K562 (cell line): Measurements from ENCODE around the gene SYT3. TPM values are rescaled to one million over a fixed set of nuclear protein-coding genes. Genes with fewer than 3 reads are reported as not detected.

ENCODE experiments used
- EP300 ChIP-seq: IDR thresholded peaks from 2 replicates; pipeline ENCODE4 v1.6.1; 2012; ENCODE audit warnings: low read length, improper control_type of control experiment
- ERF ChIP-seq: fragments of 450-650 bp; formaldehyde crosslinking; IDR thresholded peaks from 2 replicates; pipeline ENCODE4 v1.4.0; 2020; ENCODE audit warnings: mild to moderate bottlenecking, mixed read lengths
- FOXM1 ChIP-seq, 2 experiments: fragments of 450-650 bp in 1 of 2; sonication (generic) in 1 of 2; formaldehyde crosslinking in 1 of 2; IDR thresholded peaks; 2 replicates each; pipeline versions ENCODE4 v1.6.1 to v1.9.0; 2017 to 2022; ENCODE audit warnings: low read depth in 2 of 2, mild to moderate bottlenecking in 2 of 2, missing genetic modification reagents in 1 of 2, moderate library complexity in 1 of 2
- HDAC8 ChIP-seq: fragments of 450-650 bp; IDR thresholded peaks from 2 replicates; pipeline ENCODE4 v1.6.1; 2016; ENCODE audit warnings: mild to moderate bottlenecking, missing genetic modification characterization, moderate library complexity, missing compliant biosample characterization
- ID3 ChIP-seq, 2 experiments: fragments of 250-450 bp in 1 of 2; fragments of 450-650 bp in 1 of 2; sonication (Bioruptor Pico) in 1 of 2; IDR thresholded peaks; 2 replicates each; pipeline versions ENCODE4 v1.6.1 to v1.8.0; 2016 to 2021; ENCODE audit warnings: mild to moderate bottlenecking in 2 of 2, moderate library complexity in 2 of 2, missing compliant biosample characterization in 1 of 2, missing genetic modification characterization in 1 of 2
- LCOR ChIP-seq: sonication (generic); formaldehyde crosslinking; IDR thresholded peaks from 2 replicates; pipeline ENCODE4 v1.8.0; 2022; ENCODE audit warnings: mild to moderate bottlenecking, missing genetic modification reagents
- MAFG ChIP-seq: fragments of 450-650 bp; conservative IDR thresholded peaks from 2 replicates; pipeline ENCODE4 v1.6.1; 2016; ENCODE audit warnings: missing genetic modification characterization, missing compliant biosample characterization
- MAFK ChIP-seq: IDR thresholded peaks from 2 replicates; pipeline ENCODE4 v1.6.1; 2011; ENCODE audit warnings: low read length, improper control_type of control experiment
- POLR3A ChIP-seq: IDR thresholded peaks from 2 replicates; pipeline ENCODE4 v1.6.1; 2011; ENCODE audit warnings: borderline replicate concordance, mild to moderate bottlenecking, moderate library complexity; ENCODE audit not compliant: insufficient read length, insufficient read depth; ENCODE audit errors: extremely low read depth
- SRSF1 ChIP-seq: fragments of 200-400 bp; formaldehyde crosslinking; IDR thresholded peaks from 2 replicates; pipeline ENCODE4 v1.6.1; 2017; ENCODE audit warnings: mild to moderate bottlenecking, low read depth, low read length, moderate library complexity
- XRCC4 ChIP-seq: IDR thresholded peaks from one replicate; pipeline ENCODE4 v1.6.1; 2011; ENCODE audit not compliant: insufficient read depth, insufficient read length; ENCODE audit errors: extremely low read depth
- ZNF197 ChIP-seq: fragments of 200-800 bp; sonication (Bioruptor generic); IDR thresholded peaks from 2 replicates; pipeline ENCODE4 v1.6.1; 2016; ENCODE audit warnings: low read depth, missing genetic modification characterization, missing compliant biosample characterization
- ZNF584 ChIP-seq: fragments of 200-800 bp; sonication (Bioruptor generic); IDR thresholded peaks from 2 replicates; pipeline ENCODE4 v1.6.1; 2016; ENCODE audit warnings: low read depth, mild to moderate bottlenecking, missing genetic modification characterization, missing compliant biosample characterization
- ZNF780A ChIP-seq: fragments of 250-450 bp; sonication (Bioruptor Pico); IDR thresholded peaks from 2 replicates; pipeline ENCODE4 v1.5.0; 2021; ENCODE audit warnings: mild to moderate bottlenecking
- polyA plus RNA-seq, 8 experiments: library from polyadenylated mRNA; depleted of rRNA in 4 of 8; stranded (reverse) in 5 of 8; unstranded in 3 of 8; fragments of >200 nt; fragmentation: Nextera tagmentation in 2 of 8; fragmentation: Illumina TruSeq in 1 of 8; extraction: Ambion mirVana in 2 of 8; extraction: Trizol in 1 of 8; gene quantifications; 2 replicates each; pipeline versions ENCODE4 v1.2.1 to v1.2.3, GENCODE V29; 2011 to 2014; ENCODE audit warnings: inconsistent platforms in 1 of 8, missing spikeins in 1 of 8
- total RNA-seq, 7 experiments: library from RNA; depleted of rRNA in 6 of 7; stranded (reverse); fragments of >200 nt in 6 of 7; fragmentation: Illumina TruSeq in 2 of 7; extraction: Trizol in 2 of 7; gene quantifications; 2 replicates each; pipeline versions ENCODE4 v1.2.1 to v1.2.3, GENCODE V29; 2011 to 2021; ENCODE audit warnings: low replicate concordance in 1 of 7
- TF ChIP-seq, protein P1 (sequence below): fragments of 200-800 bp; sonication (Bioruptor generic); IDR thresholded peaks from 2 replicates; pipeline ENCODE4 v1.6.1; 2017; ENCODE audit warnings: missing genetic modification characterization, missing compliant biosample characterization
- TF ChIP-seq, protein P2 (sequence below), 3 experiments: fragments of 200-800 bp in 1 of 3; sonication (Bioruptor generic) in 1 of 3; sonication (generic) in 1 of 3; formaldehyde crosslinking in 1 of 3; IDR thresholded peaks; 2 replicates each; pipeline versions ENCODE4 v1.6.1 to v1.8.0; 2016 to 2022; ENCODE audit warnings: mild to moderate bottlenecking in 2 of 3, missing compliant biosample characterization in 2 of 3, missing genetic modification characterization in 2 of 3, missing genetic modification reagents in 1 of 3
- TF ChIP-seq, protein P3 (sequence below): fragments of 450-650 bp; IDR thresholded peaks from 2 replicates; pipeline ENCODE4 v1.6.1; 2018; ENCODE audit warnings: mild to moderate bottlenecking, low read depth; ENCODE audit not compliant: partially characterized antibody
- TF ChIP-seq, protein P4 (sequence below): sonication (generic); formaldehyde crosslinking; IDR thresholded peaks from 2 replicates; pipeline ENCODE4 v1.8.0; 2022; ENCODE audit warnings: mild to moderate bottlenecking, missing genetic modification reagents

The SYT3 gene
- total and polyA plus RNA-seq, 9 of the 15 experiments (the other 6 are each of a cell fraction or from before 2014, with no cell fraction given), result 0.36 to 2.0 (median 0.54) TPM; not detected in 2

GRCh38 chr19:50657222-50657669, 17.6 kb upstream of the SYT3 start (continued):
- TF ChIP-seq FOXM1 (IDR thresholded peaks at IDR 0.05; ENCODE audit: low read depth), result no peak
- no peak for TF ChIP-seq FOXM1 (CRISPR knock-in tag; IDR thresholded peaks at IDR 0.05; ENCODE audit: low read depth)
- no peak for TF ChIP-seq ZNF197 (CRISPR knock-in tag)
- TF ChIP-seq, protein P1, sequence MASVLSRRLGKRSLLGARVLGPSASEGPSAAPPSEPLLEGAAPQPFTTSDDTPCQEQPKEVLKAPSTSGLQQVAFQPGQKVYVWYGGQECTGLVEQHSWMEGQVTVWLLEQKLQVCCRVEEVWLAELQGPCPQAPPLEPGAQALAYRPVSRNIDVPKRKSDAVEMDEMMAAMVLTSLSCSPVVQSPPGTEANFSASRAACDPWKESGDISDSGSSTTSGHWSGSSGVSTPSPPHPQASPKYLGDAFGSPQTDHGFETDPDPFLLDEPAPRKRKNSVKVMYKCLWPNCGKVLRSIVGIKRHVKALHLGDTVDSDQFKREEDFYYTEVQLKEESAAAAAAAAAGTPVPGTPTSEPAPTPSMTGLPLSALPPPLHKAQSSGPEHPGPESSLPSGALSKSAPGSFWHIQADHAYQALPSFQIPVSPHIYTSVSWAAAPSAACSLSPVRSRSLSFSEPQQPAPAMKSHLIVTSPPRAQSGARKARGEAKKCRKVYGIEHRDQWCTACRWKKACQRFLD (CRISPR knock-in tag), result no peak; the same call in 1 of the 2 replicates
- TF ChIP-seq, protein P2, sequence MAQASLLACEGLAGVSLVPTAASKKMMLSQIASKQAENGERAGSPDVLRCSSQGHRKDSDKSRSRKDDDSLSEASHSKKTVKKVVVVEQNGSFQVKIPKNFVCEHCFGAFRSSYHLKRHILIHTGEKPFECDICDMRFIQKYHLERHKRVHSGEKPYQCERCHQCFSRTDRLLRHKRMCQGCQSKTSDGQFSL (CRISPR knock-in tag; IDR thresholded peaks at IDR 0.05), result no peak
- TF ChIP-seq, protein P2 (tag; IDR thresholded peaks at IDR 0.05), result no peak
- no peak for TF ChIP-seq EP300
- no peak for TF ChIP-seq HDAC8
- no peak for TF ChIP-seq ID3 (CRISPR knock-in tag; IDR thresholded peaks at IDR 0.05)
- TF ChIP-seq ID3 (tag; IDR thresholded peaks at IDR 0.05), result no peak
- TF ChIP-seq MAFG (tag), result no peak
- TF ChIP-seq, protein P3, sequence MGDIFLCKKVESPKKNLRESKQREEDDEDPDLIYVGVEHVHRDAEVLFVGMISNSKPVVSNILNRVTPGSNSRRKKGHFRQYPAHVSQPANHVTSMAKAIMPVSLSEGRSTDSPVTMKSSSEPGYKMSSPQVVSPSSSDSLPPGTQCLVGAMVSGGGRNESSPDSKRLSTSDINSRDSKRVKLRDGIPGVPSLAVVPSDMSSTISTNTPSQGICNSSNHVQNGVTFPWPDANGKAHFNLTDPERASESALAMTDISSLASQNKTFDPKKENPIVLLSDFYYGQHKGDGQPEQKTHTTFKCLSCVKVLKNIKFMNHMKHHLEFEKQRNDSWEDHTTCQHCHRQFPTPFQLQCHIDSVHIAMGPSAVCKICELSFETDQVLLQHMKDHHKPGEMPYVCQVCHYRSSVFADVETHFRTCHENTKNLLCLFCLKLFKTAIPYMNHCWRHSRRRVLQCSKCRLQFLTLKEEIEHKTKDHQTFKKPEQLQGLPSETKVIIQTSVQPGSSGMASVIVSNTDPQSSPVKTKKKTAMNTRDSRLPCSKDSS, result no peak
- TF ChIP-seq ZNF780A (CRISPR knock-in tag), result no peak
- TF ChIP-seq MAFK, result no peak
- no peak for TF ChIP-seq POLR3A
- TF ChIP-seq ZNF584 (CRISPR knock-in tag), result peak; percentile 49
- TF ChIP-seq XRCC4, result no peak
- no peak for TF ChIP-seq LCOR (CRISPR knock-in tag)
- TF ChIP-seq, protein P4, sequence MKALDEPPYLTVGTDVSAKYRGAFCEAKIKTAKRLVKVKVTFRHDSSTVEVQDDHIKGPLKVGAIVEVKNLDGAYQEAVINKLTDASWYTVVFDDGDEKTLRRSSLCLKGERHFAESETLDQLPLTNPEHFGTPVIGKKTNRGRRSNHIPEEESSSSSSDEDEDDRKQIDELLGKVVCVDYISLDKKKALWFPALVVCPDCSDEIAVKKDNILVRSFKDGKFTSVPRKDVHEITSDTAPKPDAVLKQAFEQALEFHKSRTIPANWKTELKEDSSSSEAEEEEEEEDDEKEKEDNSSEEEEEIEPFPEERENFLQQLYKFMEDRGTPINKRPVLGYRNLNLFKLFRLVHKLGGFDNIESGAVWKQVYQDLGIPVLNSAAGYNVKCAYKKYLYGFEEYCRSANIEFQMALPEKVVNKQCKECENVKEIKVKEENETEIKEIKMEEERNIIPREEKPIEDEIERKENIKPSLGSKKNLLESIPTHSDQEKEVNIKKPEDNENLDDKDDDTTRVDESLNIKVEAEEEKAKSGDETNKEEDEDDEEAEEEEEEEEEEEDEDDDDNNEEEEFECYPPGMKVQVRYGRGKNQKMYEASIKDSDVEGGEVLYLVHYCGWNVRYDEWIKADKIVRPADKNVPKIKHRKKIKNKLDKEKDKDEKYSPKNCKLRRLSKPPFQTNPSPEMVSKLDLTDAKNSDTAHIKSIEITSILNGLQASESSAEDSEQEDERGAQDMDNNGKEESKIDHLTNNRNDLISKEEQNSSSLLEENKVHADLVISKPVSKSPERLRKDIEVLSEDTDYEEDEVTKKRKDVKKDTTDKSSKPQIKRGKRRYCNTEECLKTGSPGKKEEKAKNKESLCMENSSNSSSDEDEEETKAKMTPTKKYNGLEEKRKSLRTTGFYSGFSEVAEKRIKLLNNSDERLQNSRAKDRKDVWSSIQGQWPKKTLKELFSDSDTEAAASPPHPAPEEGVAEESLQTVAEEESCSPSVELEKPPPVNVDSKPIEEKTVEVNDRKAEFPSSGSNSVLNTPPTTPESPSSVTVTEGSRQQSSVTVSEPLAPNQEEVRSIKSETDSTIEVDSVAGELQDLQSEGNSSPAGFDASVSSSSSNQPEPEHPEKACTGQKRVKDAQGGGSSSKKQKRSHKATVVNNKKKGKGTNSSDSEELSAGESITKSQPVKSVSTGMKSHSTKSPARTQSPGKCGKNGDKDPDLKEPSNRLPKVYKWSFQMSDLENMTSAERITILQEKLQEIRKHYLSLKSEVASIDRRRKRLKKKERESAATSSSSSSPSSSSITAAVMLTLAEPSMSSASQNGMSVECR (CRISPR knock-in tag), result no peak
- TF ChIP-seq ERF (CRISPR knock-in tag), result no peak
- TF ChIP-seq SRSF1, result no peak
